Peyer's patch (tissue), 4 donors: ENCODE data around the gene DOCK9. TPM values are rescaled to one million over a fixed set of nuclear protein-coding genes. Genes with fewer than 3 reads are reported as not detected.

Source experiments
- DNase-seq, 3 donors: peaks; one replicate each; pipeline ENCODE4 v3.0.0-alpha.2; 2017 to 2019
- H3K27ac ChIP-seq, 4 donors: fragments of 200-600 bp; sonication (generic); one replicate each; pipeline ENCODE4 v1.5.1; 2016 to 2019
- H3K27me3 ChIP-seq, 2 donors: fragments of 200-600 bp; sonication (generic); one replicate each; pipeline ENCODE4 v1.5.1; 2019
- H3K36me3 ChIP-seq, 3 donors: fragments of 200-600 bp; sonication (generic); one replicate each; pipeline ENCODE4 v1.5.1; 2016 to 2019
- H3K4me1 ChIP-seq, 4 donors: fragments of 200-600 bp; sonication (generic); one replicate each; pipeline ENCODE4 v1.5.1; 2016 to 2019
- H3K4me3 ChIP-seq, 4 donors: fragments of 200-600 bp; sonication (generic); 1 replicate in 3 of 4; 2 replicates in 1 of 4; pipeline ENCODE4 v1.5.1; 2016 to 2019; ENCODE audit warnings: mild to moderate bottlenecking in 1 of 4
- H3K9me3 ChIP-seq, 4 donors: fragments of 200-600 bp; sonication (generic); one replicate each; pipeline ENCODE4 v1.5.1; 2016 to 2019; ENCODE audit warnings: mild to moderate bottlenecking in 1 of 4
- POLR2A ChIP-seq, 2 donors: fragments of 450-650 bp; IDR thresholded peaks; one replicate each; pipeline ENCODE4 v1.5.1; 2017; ENCODE audit warnings: antibody characterized with exemption in 2 of 2, mild to moderate bottlenecking in 2 of 2, moderate library complexity in 2 of 2
- total RNA-seq, 4 donors: library from RNA; depleted of rRNA; stranded (reverse); fragments of >200 nt; gene quantifications; one replicate each; pipeline ENCODE4 v1.1.0, GENCODE V29; 2016
- TF ChIP-seq, protein P1 (sequence below), 6 experiments: fragments of 450-650 bp in 4 of 6; fragments of 200-600 bp in 2 of 6; sonication (generic) in 1 of 6; IDR thresholded peaks; one replicate each; pipeline ENCODE4 v1.5.1; 2017 to 2019; ENCODE audit warnings: antibody characterized with exemption in 6 of 6, mild to moderate bottlenecking in 3 of 6, moderate library complexity in 1 of 6

Gene DOCK9
- total RNA-seq, 4 donors from 2014 or later, result 52.5 to 166 (median 54.2) TPM

DNA sequence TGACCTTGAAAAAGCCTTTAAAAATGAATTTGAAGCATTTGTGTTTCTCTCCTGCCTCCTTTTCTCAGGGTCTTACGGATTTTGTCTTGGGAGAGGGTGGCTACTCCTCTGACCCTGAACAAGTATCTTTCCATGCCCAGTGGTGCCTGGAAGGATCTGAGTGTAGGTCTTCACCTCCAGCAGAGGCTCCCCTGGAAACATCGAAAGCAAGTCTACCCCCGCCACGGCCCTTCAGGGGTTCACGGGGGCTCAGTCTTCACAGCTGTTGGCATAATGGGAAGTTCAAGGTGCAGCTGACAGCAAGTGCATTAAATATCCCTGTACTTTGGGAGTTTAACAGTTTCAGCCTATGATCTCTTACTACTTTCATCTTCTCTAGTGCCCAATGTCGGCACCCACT lies 182.6 kb downstream of the DOCK9 start:
- Histone ChIP-seq H3K4me3 (no peak overlapping the region), H3K9me3 (no peaks in the 10 kb centered on the region), H3K36me3 (peaks cover 0 to 38% (median 0%) of the 10 kb centered on the region in 3 donors), H3K4me1 (peaks cover 0 to 5% (median 0%) of the 10 kb centered on the region in 4 donors), H3K27ac (no peak overlapping the region), H3K27me3 (no peaks in the 10 kb centered on the region)
- TF ChIP-seq, protein P1, sequence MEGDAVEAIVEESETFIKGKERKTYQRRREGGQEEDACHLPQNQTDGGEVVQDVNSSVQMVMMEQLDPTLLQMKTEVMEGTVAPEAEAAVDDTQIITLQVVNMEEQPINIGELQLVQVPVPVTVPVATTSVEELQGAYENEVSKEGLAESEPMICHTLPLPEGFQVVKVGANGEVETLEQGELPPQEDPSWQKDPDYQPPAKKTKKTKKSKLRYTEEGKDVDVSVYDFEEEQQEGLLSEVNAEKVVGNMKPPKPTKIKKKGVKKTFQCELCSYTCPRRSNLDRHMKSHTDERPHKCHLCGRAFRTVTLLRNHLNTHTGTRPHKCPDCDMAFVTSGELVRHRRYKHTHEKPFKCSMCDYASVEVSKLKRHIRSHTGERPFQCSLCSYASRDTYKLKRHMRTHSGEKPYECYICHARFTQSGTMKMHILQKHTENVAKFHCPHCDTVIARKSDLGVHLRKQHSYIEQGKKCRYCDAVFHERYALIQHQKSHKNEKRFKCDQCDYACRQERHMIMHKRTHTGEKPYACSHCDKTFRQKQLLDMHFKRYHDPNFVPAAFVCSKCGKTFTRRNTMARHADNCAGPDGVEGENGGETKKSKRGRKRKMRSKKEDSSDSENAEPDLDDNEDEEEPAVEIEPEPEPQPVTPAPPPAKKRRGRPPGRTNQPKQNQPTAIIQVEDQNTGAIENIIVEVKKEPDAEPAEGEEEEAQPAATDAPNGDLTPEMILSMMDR (IDR thresholded peaks at IDR 0.05), result no peak
- TF ChIP-seq POLR2A (IDR thresholded peaks at IDR 0.05), result no peak
- DNase-seq, result no peak

DNA sequence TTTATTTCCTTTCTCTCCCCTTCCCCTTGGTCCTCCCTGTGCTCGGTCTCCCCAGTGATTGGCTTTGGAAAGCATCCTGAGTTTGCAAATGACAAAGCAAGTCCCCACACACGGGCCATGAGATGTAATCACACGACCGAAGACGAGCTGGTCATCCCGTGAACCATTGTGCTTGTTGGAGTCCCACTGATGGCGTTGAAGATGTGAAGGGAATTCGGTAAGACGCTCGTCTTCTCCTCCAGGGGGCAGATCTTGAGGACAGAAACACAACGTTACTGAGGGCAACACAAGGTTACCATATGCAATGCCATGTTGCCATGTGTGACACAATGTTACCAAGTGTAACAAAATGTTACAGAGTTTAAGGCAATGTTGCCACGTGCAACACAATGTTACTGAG lies 183.4 kb downstream of the DOCK9 start:
- H3K4me1 ChIP-seq, result peaks cover 0 to 5% (median 0%) of the 10 kb centered on the region in 4 donors
- peak in 1 of 3 donors; percentile 6 for DNase-seq
- TF ChIP-seq, protein P1 (IDR thresholded peaks at IDR 0.05), result no peak
- TF ChIP-seq POLR2A (IDR thresholded peaks at IDR 0.05), result no peak
- H3K27me3 ChIP-seq, result no peaks in the 10 kb centered on the region
- peaks cover 0 to 31% (median 0%) of the 10 kb centered on the region in 3 donors for H3K36me3 ChIP-seq
- H3K9me3 ChIP-seq, result no peaks in the 10 kb centered on the region
- no peak overlapping the region for H3K27ac ChIP-seq
- H3K4me3 ChIP-seq, result no peak overlapping the region

DNA sequence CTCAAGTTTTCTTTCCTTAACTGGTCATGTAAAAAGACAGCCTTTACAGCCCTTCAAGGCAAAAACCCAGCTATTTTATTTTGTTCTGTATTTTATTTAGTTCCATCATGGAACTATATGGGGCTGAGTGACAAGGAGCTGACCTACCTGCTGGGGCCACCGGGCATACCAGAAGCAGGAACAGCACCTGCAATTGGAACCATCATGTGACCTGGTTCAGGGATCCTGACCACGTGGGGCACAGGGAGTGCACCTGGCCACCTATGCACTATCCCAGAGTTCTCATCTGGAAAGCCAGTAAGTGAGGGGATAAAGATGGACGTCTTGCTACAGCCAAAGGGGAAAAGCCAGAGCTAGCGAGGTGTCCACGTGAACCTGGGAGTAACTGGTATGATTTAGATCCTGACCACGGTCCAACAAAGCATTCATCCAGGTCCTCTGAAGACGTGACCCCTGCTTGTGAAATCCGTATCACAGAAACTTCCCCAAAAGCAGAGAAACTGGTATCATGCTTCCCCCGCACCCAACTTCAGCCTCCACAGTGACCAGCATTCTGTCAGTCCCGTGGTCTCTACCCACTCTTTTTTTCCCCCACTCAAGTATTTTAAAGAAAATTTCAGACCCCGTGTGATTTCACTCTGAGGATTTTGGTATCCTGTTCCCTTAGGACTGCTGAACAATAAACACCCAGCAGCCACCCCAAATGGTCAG lies 184.9 kb downstream of the DOCK9 start:
- H3K4me3 ChIP-seq, result no peak overlapping the region
- H3K9me3 ChIP-seq, result no peaks in the 10 kb centered on the region
- H3K27me3 ChIP-seq, result no peaks in the 10 kb centered on the region
- no peak for TF ChIP-seq POLR2A (IDR thresholded peaks at IDR 0.05)
- TF ChIP-seq, protein P1 (IDR thresholded peaks at IDR 0.05), result no peak
- H3K27ac ChIP-seq, result peak overlapping the region in 2 of 4 donors; percentile 3 to 71
- peaks cover 0 to 31% (median 0%) of the 10 kb centered on the region in 3 donors for H3K36me3 ChIP-seq
- peak in 1 of 3 donors; percentile 14 for DNase-seq
- peaks cover 0 to 5% (median 0%) of the 10 kb centered on the region in 4 donors for H3K4me1 ChIP-seq

DNA sequence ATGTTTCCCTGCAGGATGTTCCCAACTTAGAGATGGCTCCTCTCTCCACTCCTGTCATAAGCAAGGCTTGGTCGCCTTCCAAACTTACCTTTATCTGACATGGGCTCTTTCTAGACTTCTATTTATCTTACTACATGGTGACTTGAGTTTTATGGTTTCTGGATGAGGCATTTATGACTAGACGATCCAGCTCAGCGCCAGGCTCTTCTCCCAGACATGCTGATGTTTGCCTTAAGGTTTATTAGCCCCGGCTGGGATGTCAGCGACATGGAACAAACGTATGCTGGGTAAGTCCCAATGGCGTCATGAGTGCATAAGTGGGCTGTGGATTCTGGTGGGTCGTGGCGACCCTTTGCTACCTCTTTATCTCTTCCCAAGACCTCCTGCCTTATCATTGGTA lies 185.5 kb downstream of the DOCK9 start:
- Histone ChIP-seq H3K36me3 (peaks cover 0 to 30% (median 0%) of the 10 kb centered on the region in 3 donors), H3K27ac (peak overlapping the region in 2 of 4 donors; percentile 3 to 71), H3K4me1 (peaks cover 0 to 5% (median 0%) of the 10 kb centered on the region in 4 donors), H3K4me3 (no peak overlapping the region), H3K9me3 (no peaks in the 10 kb centered on the region), H3K27me3 (no peaks in the 10 kb centered on the region)
- no peak for TF ChIP-seq POLR2A (IDR thresholded peaks at IDR 0.05)
- TF ChIP-seq, protein P1 (IDR thresholded peaks at IDR 0.05), result no peak
- peak in 2 of 3 donors; percentile 69 to 74 for DNase-seq

DNA sequence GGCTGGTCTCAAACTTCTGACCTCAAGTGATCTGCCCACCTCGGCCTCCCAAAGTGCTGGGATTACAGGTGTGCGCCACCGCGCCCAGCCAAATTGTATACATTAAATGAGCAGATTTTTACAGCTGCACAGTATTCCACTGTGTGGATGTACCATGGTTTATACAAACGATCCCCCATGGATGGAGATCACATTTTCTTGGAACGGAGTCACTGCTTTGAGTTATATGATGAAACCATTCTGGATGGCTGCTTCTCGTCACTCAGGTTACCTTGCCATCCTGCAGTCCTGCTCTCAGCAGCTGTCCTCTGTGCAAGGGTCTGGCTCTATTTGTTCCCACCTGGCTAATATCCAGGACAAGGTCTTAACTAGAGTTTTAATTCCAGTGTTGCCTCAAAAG lies 186.3 kb downstream of the DOCK9 start:
- H3K36me3 ChIP-seq, result peaks cover 0 to 22% (median 0%) of the 10 kb centered on the region in 3 donors
- H3K4me3 ChIP-seq, result no peak overlapping the region
- TF ChIP-seq, protein P1 (IDR thresholded peaks at IDR 0.05), result no peak
- no peak for TF ChIP-seq POLR2A (IDR thresholded peaks at IDR 0.05)
- H3K27me3 ChIP-seq, result no peaks in the 10 kb centered on the region
- H3K4me1 ChIP-seq, result peaks cover 0 to 5% (median 0%) of the 10 kb centered on the region in 4 donors
- peak in 1 of 3 donors; percentile 8 for DNase-seq
- H3K27ac ChIP-seq, result peak overlapping the region in 1 of 4 donors; percentile 3
- H3K9me3 ChIP-seq, result no peaks in the 10 kb centered on the region
